ENCODE data around the gene RAVER2.
"Not testable (repeated sequence)": the region's sequence is repeated elsewhere in the genome, so short reads cannot be mapped to it uniquely, and the experiment has no call there.

RAVER2 gene

GRCh38 chr1:64745986-64746940 lies 1.4 kb downstream of the RAVER2 start:
- DNase-seq (ENCODE audit: low read depth in 1 of 2, low spot score in 1 of 2) = no peak

DNA sequence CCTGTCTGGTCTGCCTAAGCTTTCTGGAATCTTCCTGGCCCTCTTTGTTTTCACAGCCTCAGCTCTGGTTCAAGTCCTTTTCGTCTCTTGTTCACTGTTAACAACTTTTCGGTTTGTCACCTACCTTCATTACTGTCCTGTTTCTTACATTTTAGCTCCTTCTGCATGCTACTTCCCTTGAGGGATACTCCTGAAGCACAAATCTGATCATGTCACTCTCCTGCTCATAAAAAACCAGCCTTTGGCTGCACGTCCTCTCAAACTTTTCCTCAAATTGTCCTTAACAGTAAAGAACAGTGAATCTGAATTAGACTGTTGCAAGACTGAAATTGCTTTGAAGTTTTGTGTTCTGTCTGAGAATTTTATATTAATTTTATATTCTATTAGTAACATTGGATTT lies 3.3 kb downstream of the RAVER2 start:
- no peak for DNase-seq (ENCODE audit: low read depth in 1 of 2, low spot score in 1 of 2)

GRCh38 chr1:64748706-64749105 lies 3.8 kb downstream of the RAVER2 start:
- no peak for DNase-seq (ENCODE audit: low read depth in 1 of 2, low spot score in 1 of 2)

DNA sequence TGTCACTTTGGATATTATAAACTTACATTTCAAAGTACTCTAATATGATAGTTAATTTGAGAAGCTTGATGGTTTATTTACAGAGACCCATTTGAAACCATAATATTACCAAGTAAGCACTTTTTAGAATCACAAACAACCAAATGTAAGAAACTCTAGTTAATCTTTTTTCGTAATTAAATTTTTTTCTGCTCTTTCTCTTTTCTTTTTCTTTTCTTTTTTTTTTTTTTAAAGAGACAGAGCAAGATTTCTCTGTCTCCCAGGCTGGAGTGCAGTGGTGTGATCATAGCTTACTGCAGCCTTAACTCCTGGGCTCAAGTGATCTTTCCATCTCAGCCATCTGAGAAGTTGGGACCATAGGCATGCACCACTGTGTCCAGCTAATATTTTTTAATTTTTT lies 5.2 kb downstream of the RAVER2 start:
- no peak for DNase-seq (ENCODE audit: low read depth in 1 of 2, low spot score in 1 of 2)

- DNase-seq (ENCODE audit: low read depth in 1 of 2, low spot score in 1 of 2) = no peak
Observed at GRCh38 chr1:64750875-64751274, 6.0 kb downstream of the RAVER2 start.

- no peak for DNase-seq (ENCODE audit: low read depth in 1 of 2, low spot score in 1 of 2)
Observed at GRCh38 chr1:64754173-64754572, 9.3 kb downstream of the RAVER2 start.

GRCh38 chr1:64755361-64755760 lies 10.5 kb downstream of the RAVER2 start:
- DNase-seq (ENCODE audit: low read depth in 1 of 2, low spot score in 1 of 2) = no peak

GRCh38 chr1:64756770-64757169 lies 11.9 kb downstream of the RAVER2 start:
- DNase-seq (ENCODE audit: low read depth in 1 of 2, low spot score in 1 of 2) = no peak

DNA sequence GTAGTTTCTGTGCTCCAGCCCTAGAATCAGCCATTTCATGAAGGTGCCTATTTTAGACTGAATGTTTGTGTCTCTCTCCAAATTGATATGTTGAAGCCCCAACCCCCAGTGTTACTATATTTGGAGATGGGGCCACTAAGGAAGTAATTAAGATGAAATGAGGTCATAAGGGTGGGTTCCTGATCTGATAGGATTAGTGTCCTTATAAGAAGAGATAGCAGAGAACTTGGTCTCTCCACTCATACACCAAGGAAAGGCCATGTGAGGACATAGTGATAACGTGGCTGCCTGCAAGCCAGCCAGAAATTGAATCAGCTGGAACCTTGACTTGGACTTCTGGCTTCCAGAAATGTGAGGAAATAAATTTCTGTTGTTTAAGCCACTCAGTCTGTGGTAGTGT lies 12.3 kb downstream of the RAVER2 start:
- DNase-seq (ENCODE audit: low read depth in 1 of 2, low spot score in 1 of 2) = no peak

DNA sequence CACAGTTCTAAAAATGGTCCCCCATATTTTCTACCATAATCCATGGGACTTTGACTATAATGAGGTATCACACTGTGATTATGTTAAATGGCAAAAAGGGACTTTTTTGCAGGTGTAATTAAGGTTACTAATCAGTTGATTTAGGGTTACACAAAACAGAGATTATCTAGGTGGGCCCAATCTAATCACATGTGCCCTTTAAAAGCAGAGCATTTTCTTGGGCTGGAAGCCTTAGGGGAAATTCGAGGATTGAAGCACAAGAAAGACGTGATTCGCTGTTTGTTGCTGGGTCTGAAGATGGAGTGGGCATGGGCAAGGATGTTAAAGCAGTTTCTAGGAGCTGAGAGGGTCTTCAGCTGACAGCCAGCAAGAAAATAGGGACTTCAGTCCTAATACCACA lies 13.4 kb downstream of the RAVER2 start:
- DNase-seq (ENCODE audit: low read depth in 1 of 2, low spot score in 1 of 2) = no peak

GRCh38 chr1:64759968-64760367 lies 15.1 kb downstream of the RAVER2 start:
- no peak for DNase-seq (ENCODE audit: low read depth in 1 of 2, low spot score in 1 of 2)

GRCh38 chr1:64765012-64765411 lies 20.1 kb downstream of the RAVER2 start:
- no peak for DNase-seq (ENCODE audit: low read depth in 1 of 2, low spot score in 1 of 2)

DNA sequence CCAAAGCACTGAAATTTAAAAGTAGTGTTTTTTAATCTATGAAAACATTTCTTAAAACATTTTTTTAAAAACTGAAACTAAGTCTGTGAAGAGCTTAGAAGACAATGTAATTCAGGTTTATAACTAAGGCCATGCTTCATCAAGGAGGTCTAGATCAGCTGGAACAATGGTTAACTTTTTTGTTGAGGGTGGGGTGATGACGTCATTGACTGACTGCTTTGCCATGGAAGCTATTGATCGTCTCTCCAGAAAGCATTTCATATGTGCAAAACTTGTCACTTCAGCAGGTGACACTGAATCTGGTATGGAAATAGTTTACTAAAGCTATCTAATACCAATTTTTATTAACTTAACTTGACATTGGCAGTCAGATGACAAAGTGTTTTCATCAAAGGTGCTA lies 21.0 kb downstream of the RAVER2 start:
- no peak for DNase-seq (ENCODE audit: low read depth in 1 of 2, low spot score in 1 of 2)

GRCh38 chr1:64766429-64766828 lies 21.6 kb downstream of the RAVER2 start:
- no peak for DNase-seq (ENCODE audit: low read depth in 1 of 2, low spot score in 1 of 2)

GRCh38 chr1:64769482-64769881 lies 24.6 kb downstream of the RAVER2 start:
- no peak for DNase-seq (ENCODE audit: low read depth in 1 of 2, low spot score in 1 of 2)

DNA sequence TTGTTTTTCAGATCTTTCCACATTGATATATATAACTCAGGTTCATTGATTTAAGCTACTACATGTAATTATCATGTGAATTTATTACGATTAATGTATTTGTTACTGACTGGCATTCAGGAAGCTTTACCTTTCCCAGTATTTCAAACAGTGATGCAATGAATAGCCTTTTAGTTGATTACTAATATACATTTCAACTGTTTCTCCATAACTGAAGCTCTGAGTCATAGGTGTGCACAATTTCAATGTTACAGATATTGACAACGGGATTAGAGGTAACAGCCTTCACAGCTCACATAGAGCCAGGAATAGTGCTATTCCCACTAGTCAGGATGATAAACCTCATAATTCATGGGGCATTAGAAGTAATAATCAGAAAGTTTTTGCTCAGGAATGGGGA lies 25.1 kb downstream of the RAVER2 start:
- no peak for DNase-seq (ENCODE audit: low read depth in 1 of 2, low spot score in 1 of 2)

- not testable (repeated sequence) for DNase-seq (ENCODE audit: low read depth in 1 of 2, low spot score in 1 of 2)
Observed at GRCh38 chr1:64773306-64773705, 28.4 kb downstream of the RAVER2 start.

DNA sequence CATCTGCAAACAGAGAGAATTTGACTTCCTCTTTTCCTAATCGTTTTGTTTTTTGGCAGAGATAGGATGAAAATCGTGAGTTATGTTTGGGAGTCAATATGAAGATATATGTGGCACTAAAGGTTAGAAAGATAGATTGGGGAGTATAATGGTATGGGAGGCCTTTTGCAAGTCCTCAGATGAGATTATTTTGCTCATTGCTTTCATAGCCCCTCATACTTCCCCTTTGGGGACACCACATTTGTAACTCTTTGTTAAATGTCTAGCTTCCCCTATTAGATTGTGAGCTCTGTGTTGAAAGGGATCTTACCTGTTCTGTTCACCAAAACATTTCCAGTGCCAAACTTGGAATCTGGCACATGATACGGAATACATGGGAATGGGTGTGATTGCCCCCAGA lies 30.2 kb downstream of the RAVER2 start:
- DNase-seq (ENCODE audit: low read depth in 1 of 2, low spot score in 1 of 2) = no peak

DNA sequence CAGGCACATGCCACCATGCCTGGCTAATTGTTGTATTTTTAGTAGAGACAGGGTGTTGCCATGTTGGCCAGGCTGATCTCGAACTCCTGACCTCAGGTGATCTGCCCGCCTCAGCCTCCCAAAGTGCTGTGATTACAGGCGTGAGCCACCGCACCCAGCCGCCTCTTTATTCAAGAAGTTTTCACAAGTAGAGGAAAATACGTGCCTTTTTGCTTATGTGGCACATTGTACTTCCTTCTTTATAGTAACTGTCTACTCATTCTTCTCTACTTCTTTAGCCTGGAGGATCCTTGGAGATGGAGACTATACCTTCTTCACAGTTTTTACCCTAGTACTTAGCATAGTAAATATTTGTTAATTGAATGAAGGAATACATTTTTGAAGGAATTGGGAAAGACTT lies 37.2 kb downstream of the RAVER2 start:
- DNase-seq (ENCODE audit: low read depth in 1 of 2, low spot score in 1 of 2) = not testable (repeated sequence)

DNA sequence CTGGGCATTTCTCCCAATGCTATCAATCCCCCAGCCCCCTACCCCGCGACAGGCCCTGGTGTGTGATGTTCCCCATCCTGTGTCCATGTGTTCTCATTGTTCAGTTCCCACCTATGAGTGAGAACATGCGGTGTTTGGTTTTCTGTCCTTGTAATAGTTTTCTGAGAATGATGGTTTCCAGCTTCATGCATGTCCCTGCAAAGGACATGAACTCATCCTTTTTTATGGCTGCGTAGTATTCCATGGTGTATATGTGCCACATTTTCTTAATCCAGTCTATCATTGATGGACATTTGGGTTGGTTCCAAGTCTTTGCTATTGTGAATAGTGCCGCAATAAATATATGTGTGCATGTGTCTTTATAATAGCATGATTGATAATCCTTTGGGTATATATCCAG lies 38.0 kb downstream of the RAVER2 start:
- not testable (repeated sequence) for DNase-seq (ENCODE audit: low read depth in 1 of 2, low spot score in 1 of 2)

- DNase-seq (ENCODE audit: low read depth in 1 of 2, low spot score in 1 of 2) = no peak
Observed at GRCh38 chr1:64790832-64791487, 46.1 kb downstream of the RAVER2 start.

- no peak for DNase-seq (ENCODE audit: low read depth in 1 of 2, low spot score in 1 of 2)
Observed at GRCh38 chr1:64798872-64799271, 54.0 kb downstream of the RAVER2 start.
